Gastroesophageal sphincter (tissue), 4 donors: Measurements from ENCODE around the gene DCLK1. TPM values are rescaled to one million over a fixed set of nuclear protein-coding genes. Genes with fewer than 3 reads are reported as not detected.

Source experiments
- ATAC-seq: fragments of 150-250 bp; one replicate; pipeline ENCODE4 v1.9.1; 2016; ENCODE audit warnings: mild to moderate bottlenecking, moderate library complexity
- H3K27ac ChIP-seq, 4 donors: fragments of 200-600 bp; sonication (generic) in 3 of 4; 1 replicate in 3 of 4; 2 replicates in 1 of 4; pipeline ENCODE4 v1.5.1; 2016 to 2019
- H3K27me3 ChIP-seq: fragments of 200-600 bp; sonication (generic); one replicate; pipeline ENCODE4 v1.5.1; 2019
- H3K36me3 ChIP-seq, 2 donors: fragments of 200-600 bp; sonication (generic); one replicate each; pipeline ENCODE4 v1.5.1; 2019; ENCODE audit warnings: control low read depth in 1 of 2
- H3K4me1 ChIP-seq, 3 donors: fragments of 200-600 bp; sonication (generic); 1 replicate in 2 of 3; 2 replicates in 1 of 3; pipeline ENCODE4 v1.5.1; 2016 to 2019; ENCODE audit warnings: control low read depth in 2 of 3
- H3K4me3 ChIP-seq, 2 donors: fragments of 200-600 bp; sonication (generic); one replicate each; pipeline ENCODE4 v1.5.1; 2019; ENCODE audit warnings: mild to moderate bottlenecking in 1 of 2, moderate library complexity in 1 of 2
- H3K9me3 ChIP-seq, 3 donors: fragments of 200-600 bp; sonication (generic); one replicate each; pipeline ENCODE4 v1.5.1; 2017 to 2019; ENCODE audit warnings: control low read depth in 2 of 3
- CTCF ChIP-seq, 4 experiments: fragments of 200-600 bp in 2 of 4; fragments of 450-650 bp in 2 of 4; sonication (generic) in 1 of 4; IDR thresholded peaks; one replicate each; pipeline ENCODE4 v1.5.1; 2017 to 2019; ENCODE audit warnings: antibody characterized with exemption in 4 of 4, mild to moderate bottlenecking in 2 of 4, moderate library complexity in 2 of 4
- EP300 ChIP-seq: sonication (generic); formaldehyde crosslinking; IDR thresholded peaks from one replicate; pipeline ENCODE4 v1.6.1; 2017; ENCODE audit warnings: antibody characterized with exemption, mild to moderate bottlenecking
- POLR2A ChIP-seq, 2 donors: fragments of 450-650 bp; IDR thresholded peaks; one replicate each; pipeline ENCODE4 v1.6.1; 2017; ENCODE audit warnings: antibody characterized with exemption in 2 of 2, mild to moderate bottlenecking in 2 of 2, moderate library complexity in 1 of 2
- POLR2AphosphoS5 ChIP-seq: sonication (generic); formaldehyde crosslinking; IDR thresholded peaks from one replicate; pipeline ENCODE4 v1.6.1; 2017; ENCODE audit warnings: antibody characterized with exemption
- WGBS, 2 donors: methylation state at CpG; one replicate each; pipeline ENCODE4 v1.1.5; 2018; ENCODE audit warnings: low coverage in 1 of 2; 5-methylcytosine and 5-hydroxymethylcytosine counted together
- total RNA-seq, 4 donors: library from RNA; depleted of rRNA; stranded (reverse); fragments of >200 nt; gene quantifications; one replicate each; pipeline ENCODE4 v1.1.0, GENCODE V29; 2016

The DCLK1 gene
- total RNA-seq, 4 donors from 2014 or later, result 26.9 to 68.3 (median 30.3) TPM

- Histone ChIP-seq H3K4me3 (no peak overlapping the region), H3K9me3 (no peaks in the 10 kb centered on the region), H3K27me3 (no peaks in the 10 kb centered on the region), H3K36me3 (no peaks in the 10 kb centered on the region), H3K27ac (no peak overlapping the region), H3K4me1 (no peaks in the 10 kb centered on the region)
- no peak for ATAC-seq
- no peak for TF ChIP-seq CTCF (IDR thresholded peaks at IDR 0.05)
- no peak for TF ChIP-seq EP300
- no peak for TF ChIP-seq POLR2A (IDR thresholded peaks at IDR 0.05)
- no peak for TF ChIP-seq POLR2AphosphoS5
- WGBS, 2 donors, result 69 to 72% methylated on average over 4 of the region's 4 CpGs
Observed at GRCh38 chr13:36146511-36147269, 15.5 kb upstream of the DCLK1 start.

- no peak for TF ChIP-seq EP300
- no peak for TF ChIP-seq POLR2AphosphoS5
- TF ChIP-seq CTCF (IDR thresholded peaks at IDR 0.05), result no peak
- no peak for TF ChIP-seq POLR2A (IDR thresholded peaks at IDR 0.05)
- Histone ChIP-seq H3K4me3 (no peak overlapping the region), H3K4me1 (no peaks in the 10 kb centered on the region), H3K27ac (no peak overlapping the region), H3K9me3 (peaks cover 0 to 8% (median 0%) of the 10 kb centered on the region in 3 donors), H3K27me3 (no peaks in the 10 kb centered on the region), H3K36me3 (no peaks in the 10 kb centered on the region)
- 9 to 29% methylated on average over 2 of the region's 2 CpGs for WGBS, 2 donors
- ATAC-seq, result no peak
Observed at GRCh38 chr13:36143738-36144137, 12.6 kb upstream of the DCLK1 start.

- no peak overlapping the region for H3K27ac ChIP-seq
- peaks cover 0 to 8% (median 0%) of the 10 kb centered on the region in 3 donors for H3K9me3 ChIP-seq
- ATAC-seq, result no peak
- TF ChIP-seq POLR2AphosphoS5 (no peak), POLR2A (IDR thresholded peaks at IDR 0.05) (no peak)
- no peaks in the 10 kb centered on the region for H3K36me3 ChIP-seq
- H3K4me1 ChIP-seq, result no peaks in the 10 kb centered on the region
- no peaks in the 10 kb centered on the region for H3K27me3 ChIP-seq
- no peak overlapping the region for H3K4me3 ChIP-seq
Observed at GRCh38 chr13:36142735-36143134, 11.6 kb upstream of the DCLK1 start.

GRCh38 chr13:36135876-36136275, 4.7 kb upstream of the DCLK1 start:
- TF ChIP-seq POLR2A (IDR thresholded peaks at IDR 0.05) (no peak), POLR2AphosphoS5 (no peak), CTCF (IDR thresholded peaks at IDR 0.05) (no peak), EP300 (no peak)

GRCh38 chr13:36134632-36135031, 3.5 kb upstream of the DCLK1 start:
- H3K36me3 ChIP-seq, result no peaks in the 10 kb centered on the region
- peaks cover 0 to under 1% (median 0%) of the 10 kb centered on the region in 3 donors for H3K9me3 ChIP-seq
- ATAC-seq, result no peak
- H3K27ac ChIP-seq, result no peak overlapping the region
- no peak overlapping the region for H3K4me3 ChIP-seq
- peaks cover 13% of the 10 kb centered on the region for H3K27me3 ChIP-seq
- WGBS, 2 donors, result 33 to 87% methylated on average over 1 of the region's 1 CpG
- TF ChIP-seq POLR2A (IDR thresholded peaks at IDR 0.05) (no peak), POLR2AphosphoS5 (no peak), CTCF (IDR thresholded peaks at IDR 0.05) (no peak), EP300 (no peak)
- peaks cover 0 to 20% (median 0%) of the 10 kb centered on the region in 3 donors for H3K4me1 ChIP-seq

More at GRCh38 chr13:36135876-36136275, 4.7 kb upstream of the DCLK1 start:
- no peak for ATAC-seq
- Histone ChIP-seq H3K36me3 (no peaks in the 10 kb centered on the region), H3K4me1 (peaks cover 0 to 8% (median 0%) of the 10 kb centered on the region in 3 donors), H3K27me3 (peaks cover 5% of the 10 kb centered on the region), H3K27ac (no peak overlapping the region), H3K4me3 (no peak overlapping the region), H3K9me3 (peaks cover 0 to 8% (median 0%) of the 10 kb centered on the region in 3 donors)
- WGBS, 2 donors, result 96% methylated on average over 2 of the region's 2 CpGs; no CpG with 5 or more reads in 1 of the 2 donors
